GM21576 (cell line): Measurements from ENCODE around the gene AKT2.
"Not testable (repeated sequence)": the region's sequence is repeated elsewhere in the genome, so short reads cannot be mapped to it uniquely, and the experiment has no call there.

Experiments
- ATAC-seq: cut with Tn5 transposase; IDR thresholded peaks from one replicate; pipeline ENCODE4 v1.9.1; 2021; ENCODE audit warnings: mild to moderate bottlenecking, moderate library complexity; ENCODE audit not compliant: unreplicated experiment

AKT2 gene

DNA sequence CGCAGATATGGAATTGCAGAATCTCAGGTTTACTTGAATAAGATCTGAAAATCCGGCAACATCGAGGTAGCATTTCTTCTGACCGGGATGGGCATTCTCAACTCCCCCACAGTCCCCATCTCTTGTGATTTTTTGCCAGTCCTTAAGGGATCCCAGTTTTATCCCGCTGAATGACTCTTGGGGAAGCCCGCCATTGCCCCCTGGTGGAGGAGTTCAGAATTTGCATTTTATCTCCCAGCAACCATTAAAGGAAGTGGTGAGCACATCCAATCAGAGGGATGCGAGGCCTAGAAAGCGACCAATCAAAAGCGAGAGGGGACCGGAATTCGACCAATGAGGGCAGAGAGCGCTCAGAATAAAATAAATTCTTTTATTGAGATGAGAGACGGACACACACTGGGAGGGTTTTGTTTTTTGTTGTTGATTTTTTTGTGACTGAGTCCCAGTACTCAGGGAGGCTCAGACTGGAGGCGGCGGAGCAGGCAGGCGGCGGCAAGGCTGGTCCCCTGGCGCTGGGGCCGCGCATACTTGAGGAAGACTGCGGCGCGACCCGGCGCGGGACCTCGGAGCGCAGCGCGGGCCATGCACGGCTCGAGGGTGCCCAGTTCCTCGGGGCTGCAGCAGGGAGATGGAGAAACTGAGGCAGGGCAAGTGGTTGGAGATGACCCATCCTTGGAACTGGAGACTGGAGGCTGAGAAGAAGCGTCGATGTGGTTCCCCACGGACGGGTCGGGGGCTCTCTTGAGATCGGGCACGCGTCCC, 63.1 kb downstream of the AKT2 start:
- ATAC-seq = no peak

DNA sequence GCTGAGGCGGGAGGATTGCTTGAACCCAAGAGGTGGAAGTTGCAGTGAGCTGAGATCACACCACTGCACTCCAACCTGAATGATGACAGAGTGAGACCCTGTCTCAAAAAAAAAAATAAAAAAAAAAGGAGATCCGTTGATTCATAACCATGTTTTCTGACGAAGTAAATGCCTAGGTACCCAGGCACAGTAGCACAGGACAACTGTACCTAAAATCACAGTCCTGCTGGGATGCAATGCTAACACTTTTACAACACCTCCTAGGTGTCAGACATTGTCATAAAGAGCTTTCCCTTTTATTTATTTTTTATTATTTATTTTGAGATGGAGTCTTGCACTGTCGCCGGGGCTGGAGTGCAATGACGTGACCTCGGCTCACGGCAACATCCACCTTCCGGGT, 64.5 kb downstream of the AKT2 start:
- no peak for ATAC-seq

DNA sequence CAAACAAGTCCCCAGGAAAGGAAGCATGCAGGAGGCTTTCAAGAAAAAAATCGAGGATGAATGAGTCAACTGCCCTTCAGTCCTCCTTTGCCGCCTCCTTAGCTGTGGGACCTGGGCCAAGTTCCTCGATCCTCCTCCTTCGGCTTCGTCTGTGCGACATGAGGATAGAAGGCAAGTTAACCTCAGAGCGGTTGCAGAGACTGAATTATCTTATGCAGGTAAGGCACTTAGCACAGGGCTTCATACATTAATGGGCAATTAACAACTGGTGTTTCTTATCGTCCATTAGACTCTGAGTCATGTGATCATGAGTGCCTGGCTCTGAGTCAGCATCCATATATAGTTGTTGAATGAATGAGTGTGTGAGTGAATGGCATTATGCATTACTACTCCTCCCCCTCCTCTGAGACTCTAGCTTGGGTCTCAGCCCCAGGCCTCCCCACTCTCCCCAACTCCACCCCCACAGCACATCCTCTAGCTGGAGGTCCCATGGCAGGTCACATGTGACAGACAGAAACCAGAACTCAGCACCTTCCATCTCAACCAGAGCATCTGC, 65.3 kb downstream of the AKT2 start:
- no peak for ATAC-seq

DNA sequence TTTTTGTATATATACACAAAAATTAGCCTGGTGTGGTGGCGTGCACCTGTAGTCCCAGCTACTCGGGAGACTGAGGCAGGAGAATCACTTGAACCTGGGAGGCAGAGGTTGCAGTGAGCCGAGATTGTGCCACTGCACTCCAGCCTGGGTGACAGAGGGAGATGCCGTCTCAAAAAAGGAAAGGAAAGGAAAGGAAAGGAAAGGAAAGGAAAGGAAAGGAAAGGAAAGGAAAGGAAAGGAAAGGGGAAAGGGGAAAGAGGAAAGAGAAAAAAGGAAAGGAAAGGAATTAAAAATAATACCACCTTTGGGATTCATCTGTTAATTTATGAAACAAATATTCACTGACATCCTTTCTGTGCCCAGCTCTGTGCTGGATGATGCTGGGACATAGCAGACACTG, 66.1 kb downstream of the AKT2 start:
- ATAC-seq = not testable (repeated sequence)

DNA sequence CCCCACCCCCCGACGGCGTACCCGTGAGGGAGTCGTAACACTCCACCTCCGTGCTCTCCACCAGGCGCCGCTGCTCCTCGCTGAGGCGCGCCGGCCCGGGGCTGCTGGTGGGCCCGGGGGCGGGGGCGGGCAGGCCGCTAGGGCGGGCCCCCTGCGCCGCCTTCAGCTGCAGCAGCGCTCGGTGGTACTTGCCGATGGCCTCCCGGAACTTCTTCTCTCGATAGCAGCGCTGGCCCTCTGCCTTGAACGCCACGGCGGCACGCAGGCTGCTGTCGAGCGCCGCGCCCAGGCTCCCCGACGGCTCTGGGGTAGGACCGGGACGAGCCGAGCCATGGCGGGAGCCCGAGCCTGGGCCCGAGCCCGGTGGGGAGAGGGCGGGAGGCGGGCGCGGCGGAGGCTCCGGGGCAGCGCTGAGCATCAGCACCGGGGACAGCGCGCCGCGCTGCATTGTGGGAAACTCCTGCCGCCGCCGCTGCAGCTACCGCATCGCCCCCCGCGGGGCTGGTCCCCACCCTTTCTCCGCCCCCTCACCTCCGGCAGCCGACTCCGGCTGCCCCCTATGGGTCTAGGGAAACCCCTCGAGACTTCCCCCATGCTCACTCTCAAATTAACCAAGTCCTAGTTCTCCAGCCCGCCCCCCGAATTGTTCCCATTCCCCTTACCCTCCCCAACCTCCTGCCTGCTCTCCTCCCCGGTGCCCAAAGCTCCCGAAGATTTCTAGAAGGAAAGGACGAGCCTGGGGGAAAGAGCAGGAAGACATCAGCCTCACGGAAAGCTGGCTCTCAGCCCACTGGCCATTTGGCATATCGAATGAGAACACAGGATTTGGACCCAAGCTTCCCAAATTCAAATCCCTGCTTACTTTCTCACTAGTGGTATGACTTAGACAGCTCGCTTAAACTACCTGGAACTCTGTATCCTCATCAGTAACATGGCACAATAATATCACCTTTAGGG, 66.9 kb downstream of the AKT2 start, which contains the start of gene TTC9B:
TTC9B (minus strand) TSS at position 451 of the 957 bp plus-strand sequence; CDS start at position 448, 3 bp downstream.
- ATAC-seq = no peak

DNA sequence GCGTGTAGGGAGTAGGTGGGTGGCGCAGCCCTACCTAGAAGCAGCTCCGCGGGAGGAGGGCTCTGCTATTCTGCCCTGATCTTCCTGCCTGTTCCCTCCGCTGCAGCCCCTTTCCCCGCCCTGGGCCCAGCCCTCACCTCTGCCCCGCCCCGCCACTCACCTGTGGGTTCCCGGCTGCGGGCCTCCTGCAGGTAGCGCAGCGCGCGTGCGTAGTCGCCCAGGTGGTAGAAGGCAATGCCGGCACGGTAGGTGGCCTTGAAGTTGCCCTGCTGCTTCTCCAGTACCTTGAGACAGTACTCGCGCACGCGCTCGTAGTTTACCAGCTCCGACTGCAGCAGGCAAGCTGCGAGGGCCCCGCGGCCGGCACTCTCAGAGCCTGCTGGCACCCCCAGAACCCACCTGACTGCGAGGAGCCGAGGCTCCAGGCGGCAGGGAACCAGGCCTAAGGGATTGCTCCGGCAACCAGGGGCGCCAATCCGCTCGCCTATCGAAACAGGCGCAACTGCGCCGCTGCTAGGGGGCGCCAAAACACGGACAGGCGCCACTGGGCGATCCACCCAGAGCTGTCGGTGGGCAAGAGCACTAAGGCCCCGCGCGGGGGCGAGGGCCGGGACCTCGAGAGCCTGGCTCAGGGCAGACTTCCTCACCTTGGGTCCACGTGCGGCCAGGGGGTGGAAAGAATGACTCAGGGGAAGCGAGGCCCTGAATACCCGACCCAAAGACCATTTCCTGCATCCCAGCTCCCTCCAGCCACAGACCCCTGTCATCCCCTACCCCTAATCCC, 67.9 kb downstream of the AKT2 start:
- ATAC-seq = no peak

DNA sequence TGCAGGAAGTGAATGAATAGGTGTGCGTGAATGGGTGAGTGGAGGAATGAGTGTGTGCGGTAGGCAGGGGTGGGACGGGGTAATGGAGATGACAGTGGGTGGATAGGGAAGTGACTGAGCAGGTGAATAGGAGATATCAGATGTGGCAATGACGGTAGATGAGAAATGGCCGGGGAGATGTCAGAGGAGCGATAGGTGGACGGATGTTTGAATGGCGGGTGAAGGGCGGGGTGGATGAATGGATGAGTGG, 68.4 kb downstream of the AKT2 start:
- ATAC-seq = no peak

DNA sequence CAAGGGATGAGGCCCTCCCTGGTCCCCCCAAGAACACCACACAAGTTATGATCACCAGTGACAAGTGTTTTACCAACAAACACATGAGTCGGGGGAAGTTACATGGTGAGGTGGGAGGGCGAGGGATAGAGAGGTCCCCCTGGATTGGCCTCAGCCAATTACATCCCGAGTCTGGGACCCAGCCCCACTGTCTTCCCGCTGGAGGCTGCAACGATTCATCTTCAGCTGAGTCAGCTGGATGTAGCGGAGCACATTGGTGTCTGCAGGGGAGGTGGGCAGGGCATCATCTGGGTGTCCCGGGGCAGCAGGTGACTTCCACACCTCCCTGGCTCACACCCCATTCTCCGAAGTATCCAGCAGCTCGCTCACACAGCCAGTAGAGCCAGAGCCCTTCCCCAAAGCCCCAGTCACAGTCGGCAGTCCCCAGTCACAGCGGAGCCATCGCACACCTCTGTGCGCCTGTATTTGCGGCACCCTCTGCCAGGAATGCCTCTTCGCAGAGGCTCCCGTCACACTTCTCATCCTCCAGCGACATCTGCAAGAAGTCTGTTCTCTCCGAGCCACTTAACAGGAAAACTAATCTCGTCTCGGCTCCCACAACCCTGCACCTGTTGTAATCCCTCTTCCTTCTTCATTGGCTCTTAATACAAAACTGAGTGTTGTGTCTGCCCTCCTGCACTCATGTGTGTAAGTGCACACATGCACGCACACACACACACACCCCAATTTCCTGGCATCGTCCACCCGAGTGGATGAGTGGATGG, 69.0 kb downstream of the AKT2 start:
- no peak for ATAC-seq

DNA sequence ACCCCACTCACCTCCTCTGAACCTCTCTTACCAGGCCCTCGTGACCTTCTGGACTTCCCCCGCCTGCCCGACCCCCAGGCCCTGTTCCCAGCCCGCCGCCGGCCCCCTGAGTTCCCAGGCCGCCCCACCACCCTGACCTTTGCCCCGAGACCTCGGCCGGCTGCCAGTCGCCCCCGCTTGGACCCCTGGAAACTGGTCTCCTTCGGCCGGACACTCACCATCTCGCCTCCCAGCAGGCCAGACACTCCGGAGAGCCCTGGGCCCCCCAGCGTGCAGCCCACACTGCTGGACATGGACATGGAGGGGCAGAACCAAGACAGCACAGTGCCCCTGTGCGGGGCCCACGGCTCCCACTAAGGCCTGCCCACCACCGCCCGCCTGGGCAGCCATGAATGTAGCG, 70.2 kb downstream of the AKT2 start:
- no peak for ATAC-seq

DNA sequence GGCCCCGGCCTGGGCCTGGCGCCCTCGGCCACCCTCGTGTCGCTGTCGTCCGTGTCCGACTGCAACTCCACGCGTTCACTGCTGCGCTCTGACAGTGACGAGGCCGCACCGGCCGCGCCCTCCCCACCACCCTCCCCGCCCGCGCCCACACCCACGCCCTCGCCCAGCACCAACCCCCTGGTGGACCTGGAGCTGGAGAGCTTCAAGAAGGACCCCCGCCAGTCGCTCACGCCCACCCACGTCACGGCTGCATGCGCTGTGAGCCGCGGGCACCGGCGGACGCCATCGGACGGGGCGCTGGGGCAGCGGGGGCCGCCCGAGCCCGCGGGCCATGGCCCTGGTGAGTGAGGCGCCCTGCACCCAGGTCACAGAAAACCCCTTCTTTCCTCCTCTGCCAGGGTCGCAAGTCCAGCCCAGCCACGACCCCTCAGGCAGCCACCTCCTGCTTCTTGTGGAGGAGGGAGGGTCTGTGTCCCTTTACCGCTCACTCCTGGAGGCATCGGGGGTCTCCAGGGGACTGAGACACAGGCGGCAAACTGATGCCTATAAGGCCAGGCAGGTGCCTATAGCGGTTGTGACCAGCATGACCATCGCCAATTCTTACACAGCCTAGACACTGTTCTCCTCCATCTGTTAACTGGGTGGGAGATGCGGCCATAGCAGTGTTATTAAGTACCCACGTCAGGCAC, 71.1 kb downstream of the AKT2 start:
- ATAC-seq = no peak

DNA sequence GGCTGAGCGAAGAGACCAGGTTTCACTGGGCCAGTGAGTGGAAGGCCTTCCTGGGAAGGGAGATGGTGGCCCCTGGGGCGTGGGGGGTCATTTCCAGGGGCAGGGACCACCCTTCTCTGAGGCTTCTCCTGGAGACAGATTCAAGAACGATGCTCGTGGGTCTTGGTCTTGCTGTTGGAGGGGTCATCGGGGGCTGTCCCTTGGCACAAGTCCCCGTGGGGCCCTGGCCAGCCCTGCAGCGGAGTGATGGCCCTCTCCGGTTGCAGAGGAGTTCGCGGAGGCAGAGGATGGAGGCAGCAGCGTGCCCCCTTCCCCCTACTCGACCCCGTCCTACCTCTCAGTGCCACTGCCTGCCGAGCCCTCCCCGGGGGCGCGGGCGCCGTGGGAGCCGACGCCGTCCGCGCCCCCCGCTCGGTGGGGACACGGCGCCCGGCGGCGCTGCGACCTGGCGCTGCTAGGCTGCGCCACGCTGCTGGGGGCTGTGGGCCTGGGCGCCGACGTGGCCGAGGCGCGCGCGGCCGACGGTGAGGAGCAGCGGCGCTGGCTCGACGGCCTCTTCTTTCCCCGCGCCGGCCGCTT, 71.8 kb downstream of the AKT2 start:
- no peak for ATAC-seq

DNA sequence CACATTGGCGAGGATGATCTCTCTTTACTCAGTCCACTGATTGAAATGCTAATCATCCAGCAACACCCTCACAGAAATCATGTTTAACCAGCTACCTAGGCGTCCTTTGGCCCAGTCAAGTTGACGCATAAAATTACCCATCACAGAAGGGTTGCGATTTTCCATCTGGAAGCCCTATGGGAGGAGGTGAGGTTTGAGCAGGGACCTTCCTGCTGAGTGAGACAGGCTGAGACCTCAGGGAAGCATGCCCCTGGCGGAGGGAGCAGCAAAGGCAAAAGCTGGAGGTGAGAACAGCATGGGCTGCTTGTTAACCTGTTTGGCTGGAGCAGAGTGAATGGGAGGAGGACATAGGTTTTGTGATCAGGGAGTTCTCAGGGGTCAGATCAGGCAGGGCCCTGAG, 74.3 kb downstream of the AKT2 start:
- ATAC-seq = no peak

DNA sequence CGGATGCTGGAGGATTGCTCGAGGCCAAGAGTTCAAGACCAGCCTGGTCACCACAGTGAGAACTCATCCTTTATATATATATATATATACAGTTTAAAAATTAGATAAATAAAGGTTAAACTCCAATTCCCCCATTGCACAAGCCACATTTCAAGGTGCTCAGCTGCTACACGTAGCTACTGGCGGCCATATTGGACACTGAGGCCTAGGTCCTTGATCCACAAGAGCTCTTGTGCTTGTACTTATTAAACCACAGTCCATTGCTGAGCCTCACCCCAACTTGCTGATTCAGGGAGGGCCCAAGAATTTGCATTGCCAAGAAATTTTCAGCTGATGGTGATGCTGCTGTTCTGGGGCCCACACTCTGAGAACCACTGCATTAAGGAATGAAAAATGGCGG, 76.5 kb downstream of the AKT2 start:
- ATAC-seq = no peak

DNA sequence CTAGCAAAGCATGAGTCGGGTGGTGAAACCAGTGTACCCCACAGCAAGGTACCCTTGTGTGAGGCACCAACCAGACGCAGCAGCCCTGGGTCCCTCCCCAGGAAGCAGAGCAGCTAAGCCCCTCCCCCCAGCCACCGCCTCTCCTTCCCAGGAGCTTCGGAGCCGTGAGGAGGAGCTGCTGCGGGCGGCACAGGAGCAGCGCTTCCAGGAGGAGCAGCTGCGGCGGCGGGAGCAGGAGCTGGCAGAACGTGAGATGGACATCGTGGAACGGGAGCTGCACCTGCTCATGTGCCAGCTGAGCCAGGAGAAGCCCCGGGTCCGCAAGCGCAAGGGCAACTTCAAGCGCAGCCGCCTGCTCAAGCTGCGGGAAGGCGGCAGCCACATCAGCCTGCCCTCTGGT, 79.4 kb downstream of the AKT2 start:
- ATAC-seq = no peak

DNA sequence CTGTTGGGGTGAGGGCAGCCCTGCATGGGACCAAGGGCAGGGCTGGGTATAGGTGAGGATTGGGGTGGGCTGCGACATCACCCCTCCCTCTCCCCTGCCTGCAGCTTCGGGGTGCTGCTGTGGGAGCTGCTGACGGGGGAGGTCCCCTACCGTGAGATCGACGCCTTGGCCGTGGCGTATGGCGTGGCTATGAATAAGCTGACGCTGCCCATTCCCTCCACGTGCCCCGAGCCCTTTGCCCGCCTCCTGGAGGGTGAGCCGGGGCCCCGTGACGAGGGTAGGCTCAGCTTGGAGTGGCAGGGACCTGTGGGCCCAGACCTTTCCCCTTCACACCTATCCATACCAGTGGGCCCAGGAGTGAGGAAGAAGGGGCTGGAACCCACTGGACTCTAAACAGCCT, 80.8 kb downstream of the AKT2 start:
- ATAC-seq = no peak

DNA sequence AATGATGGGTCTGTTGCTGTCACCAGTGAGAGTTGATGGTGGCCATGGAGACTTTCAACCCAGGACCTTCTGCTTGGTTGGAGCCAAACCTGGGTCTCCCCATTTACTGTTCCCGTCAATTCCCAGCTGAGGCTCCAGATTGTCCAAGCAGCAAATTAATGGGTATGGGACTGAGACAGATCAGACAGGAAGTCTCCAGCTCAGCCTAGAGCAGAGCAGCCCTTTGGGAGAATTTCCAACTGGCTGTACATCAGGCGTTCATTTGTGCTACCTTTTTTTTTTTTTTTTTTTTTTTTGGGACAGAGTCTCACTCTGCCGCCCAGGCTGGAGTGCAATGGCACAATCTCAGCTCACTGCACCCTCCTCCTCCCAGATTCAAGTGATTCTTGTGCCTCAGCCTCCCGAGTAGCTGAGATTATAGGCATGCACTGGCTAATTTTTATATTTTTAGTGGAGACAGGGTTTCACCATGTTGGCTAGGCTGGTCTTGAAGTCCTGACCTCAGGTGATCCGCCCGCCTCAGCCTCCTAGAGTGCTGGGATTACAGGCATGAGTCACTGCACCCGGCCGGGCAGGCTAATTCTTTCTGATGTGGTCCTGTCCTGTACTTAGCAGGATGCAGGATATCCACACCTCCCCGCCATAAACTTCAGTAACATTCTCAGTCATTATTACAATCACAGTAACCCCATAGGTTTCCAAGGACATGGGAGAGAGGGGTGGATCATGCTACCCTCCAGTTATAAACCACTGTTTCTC, 84.6 kb downstream of the AKT2 start:
- ATAC-seq = no peak

DNA sequence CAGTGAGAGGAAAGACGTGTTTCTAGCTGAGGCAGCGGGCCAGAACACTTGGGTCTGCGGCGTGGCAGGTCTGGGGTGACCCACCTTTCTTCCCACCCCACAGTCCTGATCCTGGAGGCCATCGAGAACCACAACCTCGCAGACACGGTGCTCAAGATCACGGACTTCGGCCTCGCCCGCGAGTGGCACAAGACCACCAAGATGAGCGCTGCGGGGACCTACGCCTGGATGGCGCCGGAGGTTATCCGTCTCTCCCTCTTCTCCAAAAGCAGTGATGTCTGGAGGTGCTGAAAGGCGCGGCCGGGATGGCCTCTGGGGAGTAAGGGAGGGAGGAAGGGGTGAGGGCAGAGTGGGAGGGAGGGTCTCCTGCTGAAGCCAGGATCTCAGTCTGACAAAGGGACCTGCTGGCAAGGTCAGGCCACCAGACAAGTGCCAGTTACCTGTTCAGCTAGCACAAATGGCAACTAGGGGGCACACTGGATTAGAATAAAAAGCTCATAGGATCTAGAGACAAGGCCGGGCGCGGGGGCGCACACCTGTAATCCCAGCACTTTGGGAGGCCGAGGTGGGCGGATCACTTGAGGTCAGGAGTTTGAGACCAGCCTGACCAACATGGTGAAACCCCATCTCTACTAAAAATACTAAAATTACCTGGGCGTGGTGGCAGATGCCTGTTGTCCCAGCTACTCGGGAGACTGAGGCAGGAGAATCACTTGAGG, 86.7 kb downstream of the AKT2 start:
- no peak for ATAC-seq

DNA sequence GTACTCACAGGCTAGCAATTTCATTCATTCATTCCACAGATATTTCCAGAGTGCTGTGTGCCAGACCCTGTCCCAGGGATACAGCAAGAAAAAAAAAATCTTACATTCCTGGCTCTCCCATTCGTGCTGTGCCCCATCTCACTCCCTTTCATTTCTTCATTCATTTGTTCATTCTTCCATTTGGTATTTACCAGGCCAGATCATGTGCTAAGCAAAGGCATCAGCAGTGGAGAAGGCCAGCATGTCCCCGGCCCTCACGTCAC, 91.6 kb downstream of the AKT2 start:
- no peak for ATAC-seq
